Mucosa of rectum (tissue), 2 donors: Measurements from ENCODE around the gene ERCC8.

Experiments used
- H3K27ac ChIP-seq, 2 donors: one replicate each; pipeline ENCODE4 v1.7.0; 2013; ENCODE audit warnings: inconsistent platforms in 2 of 2, low read depth in 2 of 2, low read length in 2 of 2
- H3K27me3 ChIP-seq, 2 donors: one replicate each; pipeline ENCODE4 v1.7.0; 2013; ENCODE audit warnings: low read length in 2 of 2; ENCODE audit not compliant: control insufficient read depth in 2 of 2, insufficient read depth in 2 of 2
- H3K36me3 ChIP-seq, 2 donors: one replicate each; pipeline ENCODE4 v1.7.0; 2013; ENCODE audit warnings: low read length in 2 of 2; ENCODE audit not compliant: control insufficient read depth in 2 of 2, insufficient read depth in 2 of 2
- H3K4me1 ChIP-seq, 2 donors: one replicate each; pipeline ENCODE4 v1.7.0; 2013; ENCODE audit warnings: low read length in 2 of 2, mild to moderate bottlenecking in 1 of 2; ENCODE audit not compliant: control insufficient read depth in 2 of 2, insufficient read depth in 2 of 2
- H3K4me3 ChIP-seq, 2 donors: one replicate each; pipeline ENCODE4 v1.7.0; 2013; ENCODE audit warnings: low read length in 2 of 2
- H3K9ac ChIP-seq, 2 donors: one replicate each; pipeline ENCODE4 v1.7.0; 2013; ENCODE audit warnings: low read length in 2 of 2, low read depth in 1 of 2, mild to moderate bottlenecking in 1 of 2
- H3K9me3 ChIP-seq, 2 donors: one replicate each; pipeline ENCODE4 v1.7.0; 2013; ENCODE audit warnings: low read length in 2 of 2; ENCODE audit not compliant: control insufficient read depth in 2 of 2
- donor health status: healthy.
- donor health status: Normal muscosa, but diverticular disease.

The ERCC8 gene

GRCh38 chr5:60827201-60827600 lies 117.7 kb downstream of the ERCC8 start:
- no peak overlapping the region for H3K4me3 ChIP-seq
- no peaks in the 10 kb centered on the region for H3K9me3 ChIP-seq
- H3K4me1 ChIP-seq: no peaks in the 10 kb centered on the region
- H3K36me3 ChIP-seq: no peaks in the 10 kb centered on the region
- H3K27ac ChIP-seq: no peak overlapping the region
- no peak overlapping the region for H3K9ac ChIP-seq
- no peaks in the 10 kb centered on the region for H3K27me3 ChIP-seq

- Histone ChIP-seq H3K9ac (no peak overlapping the region), H3K27ac (no peak overlapping the region), H3K9me3 (no peaks in the 10 kb centered on the region)
These were observed 118.2 kb downstream of the ERCC8 start for GRCh38 chr5:60826653-60827052.

More at GRCh38 chr5:60826653-60827052, 118.2 kb downstream of the ERCC8 start:
- Histone ChIP-seq H3K36me3 (no peaks in the 10 kb centered on the region), H3K27me3 (no peaks in the 10 kb centered on the region), H3K4me1 (no peaks in the 10 kb centered on the region), H3K4me3 (no peak overlapping the region)
